HepG2 (cell line): ENCODE data around the gene SRI. TPM values are rescaled to one million over a fixed set of nuclear protein-coding genes. Genes with fewer than 3 reads are reported as not detected.

ENCODE experiments used
- ATAC-seq: fragments of 200-7000 bp; cut with Tn5 transposase; 3 replicates; pipeline ENCODE4 v1.9.1; 2020; ENCODE audit warnings: mild to moderate bottlenecking, moderate library complexity
- BruUV-seq: library from RNA; stranded (reverse); fragments of 400-500 nt; replicated peaks from 2 replicates; lab custom pipeline; 2021; lab: Mats Ljungman, UMichigan
- CTCF ChIA-PET: fragments of 300-600 bp; formaldehyde crosslinking; extraction: SDS; loops from one replicate; lab custom pipeline; 2021; ENCODE audit warnings: low total read pairs, inconsistent platforms, low intra/inter-chr PET ratio; lab: Yijun Ruan, JAX
- POLR2A ChIA-PET: fragments of 350-600 bp; sonication (Branson Sonifier 250); formaldehyde crosslinking; loops from one replicate; lab custom pipeline; 2020; ENCODE audit warnings: antibody characterized with exemption, inconsistent platforms; lab: Yijun Ruan, JAX
- DNase-seq: peaks from one replicate; pipeline ENCODE4 v3.0.0-alpha.2; 2015; ENCODE audit warnings: low spot score
- FAIRE-seq: peaks from 3 replicates; lab custom pipeline; 2011; peaks lifted over from hg19 to GRCh38; lab: Jason Lieb, UNC
- H2AFZ ChIP-seq: one replicate; pipeline ENCODE4 v1.6.1; 2011; ENCODE audit warnings: low read length, inconsistent platforms
- H3K27ac ChIP-seq: fragments of 300-600 bp; 3 replicates; pipeline ENCODE4 v1.8.0; 2011; ENCODE audit warnings: mixed run types, mild to moderate bottlenecking, mixed read lengths, low read length, inconsistent platforms; ENCODE audit not compliant: insufficient read depth; ENCODE audit errors: extremely low read length
- H3K27me3 ChIP-seq, 2 experiments: fragments of 200-600 bp in 1 of 2; 2 replicates in 1 of 2; 3 replicates in 1 of 2; pipeline versions ENCODE4 v1.6.0 to v1.8.0; 2011; ENCODE audit warnings: low read length in 2 of 2, mild to moderate bottlenecking in 2 of 2, moderate library complexity in 2 of 2, inconsistent platforms in 1 of 2; ENCODE audit not compliant: insufficient read depth in 2 of 2, control insufficient read depth in 1 of 2
- H3K36me3 ChIP-seq, 2 experiments: fragments of 200-600 bp in 1 of 2; replicated peaks in 1 of 2; 2 replicates in 1 of 2; 3 replicates in 1 of 2; pipeline versions ENCODE4 v1.5.1 to v1.8.0; 2011; ENCODE audit warnings: low read length in 2 of 2, inconsistent platforms in 1 of 2; ENCODE audit not compliant: insufficient read depth in 2 of 2, control insufficient read depth in 1 of 2
- H3K4me1 ChIP-seq: 2 replicates; pipeline ENCODE4 v1.5.1; 2012; ENCODE audit warnings: low read length, inconsistent platforms; ENCODE audit not compliant: insufficient read depth
- H3K4me2 ChIP-seq: 2 replicates; pipeline ENCODE4 v1.6.0; 2011; ENCODE audit warnings: low read depth, low read length, inconsistent platforms
- H3K4me3 ChIP-seq, 3 experiments: fragments of 200-600 bp in 1 of 3; sonication (generic), shearing (Covaris generic) in 1 of 3; replicated peaks in 1 of 3; 2 replicates each; pipeline ENCODE4 v1.5.1; 2011 to 2016; ENCODE audit warnings: low read length in 3 of 3, inconsistent platforms in 2 of 3, low read depth in 2 of 3, mild to moderate bottlenecking in 2 of 3, control low read depth in 1 of 3, mixed read lengths in 1 of 3; ENCODE audit not compliant: insufficient read depth in 1 of 3
- H3K79me2 ChIP-seq: one replicate; pipeline ENCODE4 v1.6.1; 2011; ENCODE audit warnings: low read length, inconsistent platforms; ENCODE audit not compliant: insufficient read depth
- H3K9ac ChIP-seq: 2 replicates; pipeline ENCODE4 v1.6.0; 2011; ENCODE audit warnings: mild to moderate bottlenecking, low read depth, low read length, inconsistent platforms; ENCODE audit not compliant: insufficient read depth
- H3K9me3 ChIP-seq: 2 replicates; pipeline ENCODE4 v1.5.1; 2012; ENCODE audit warnings: mild to moderate bottlenecking, low read length
- H4K20me1 ChIP-seq: 2 replicates; pipeline ENCODE4 v1.6.0; 2011; ENCODE audit warnings: inconsistent platforms, mild to moderate bottlenecking, low read length, moderate library complexity; ENCODE audit not compliant: insufficient read depth
- HMG20A ChIP-seq: IDR thresholded peaks from 2 replicates; pipeline ENCODE4 v1.6.1; 2016; ENCODE audit warnings: borderline replicate concordance
- MEIS1 ChIP-seq: sonication (generic); formaldehyde crosslinking; IDR thresholded peaks from 2 replicates; pipeline ENCODE4 v1.9.0; 2021; ENCODE audit warnings: mild to moderate bottlenecking, missing genetic modification reagents, moderate library complexity, borderline replicate concordance
- NR2C2 ChIP-seq: sonication (generic); formaldehyde crosslinking; IDR thresholded peaks from 2 replicates; pipeline ENCODE4 v1.4.0; 2020; ENCODE audit warnings: missing genetic modification reagents, mild to moderate bottlenecking, moderate library complexity, borderline replicate concordance
- ZFP90 ChIP-seq: sonication (generic); formaldehyde crosslinking; IDR thresholded peaks from 2 replicates; pipeline ENCODE4 v1.8.0; 2022; ENCODE audit warnings: missing genetic modification reagents, mild to moderate bottlenecking, inconsistent platforms, borderline replicate concordance
- ZNF260 ChIP-seq: sonication (generic); formaldehyde crosslinking; IDR thresholded peaks from 2 replicates; pipeline ENCODE4 v1.4.0; 2020; ENCODE audit warnings: missing genetic modification reagents, low read depth, mild to moderate bottlenecking, borderline replicate concordance
- ZNF264 ChIP-seq: sonication (generic); formaldehyde crosslinking; IDR thresholded peaks from 2 replicates; pipeline ENCODE4 v1.4.0; 2020; ENCODE audit warnings: missing genetic modification reagents
- ZNF569 ChIP-seq: sonication (generic); formaldehyde crosslinking; IDR thresholded peaks from 2 replicates; pipeline ENCODE4 v1.5.0; 2020; ENCODE audit warnings: mild to moderate bottlenecking, missing genetic modification reagents, moderate library complexity, borderline replicate concordance
- ZNF615 ChIP-seq: sonication (generic); formaldehyde crosslinking; IDR thresholded peaks from 2 replicates; pipeline ENCODE4 v1.5.0; 2020; ENCODE audit warnings: mild to moderate bottlenecking, missing genetic modification reagents, borderline replicate concordance
- WGBS: methylation state at CpG from one replicate; pipeline ENCODE4 v1.1.6; 2017; ENCODE audit warnings: low lambda C conversion rate; 5-methylcytosine and 5-hydroxymethylcytosine counted together
- in situ Hi-C: cut with HindIII; loops from 2 replicates; pipeline ENCODE4 v1.10.0; 2017; ENCODE audit warnings: low pct_unique_long_range_greater_than_20kb; ENCODE audit not compliant: extremely low pct_ligation_motif_present
- intact Hi-C: fragments of 100-400 bp; cut with micrococcal nuclease; formaldehyde crosslinking; loops from one replicate; pipeline ENCODE4 v1.10.0; 2022; ENCODE audit not compliant: unreplicated experiment
- polyA plus RNA-seq, 8 experiments: library from polyadenylated mRNA; depleted of rRNA in 3 of 8; stranded (reverse) in 7 of 8; unstranded in 1 of 8; fragments of >200 nt; fragmentation: Illumina TruSeq in 4 of 8; extraction: Trizol in 4 of 8; gene quantifications; 2 replicates each; pipeline versions ENCODE4 v1.2.1 to v1.2.3, GENCODE V29; 2011 to 2016; ENCODE audit warnings: low read depth in 4 of 8, missing spikeins in 1 of 8, mixed read lengths in 1 of 8; ENCODE audit not compliant: insufficient read depth in 1 of 8
- total RNA-seq, 5 experiments: library from RNA; depleted of rRNA; stranded (reverse); fragments of >200 nt; fragmentation: Illumina TruSeq; extraction: Trizol; gene quantifications; 2 replicates each; pipeline ENCODE4 v1.2.3, GENCODE V29; 2016; ENCODE audit warnings: low read depth in 1 of 5
- TF ChIP-seq, protein P1 (sequence below): sonication (generic); formaldehyde crosslinking; conservative IDR thresholded peaks from 2 replicates; pipeline ENCODE4 v1.4.0; 2020; ENCODE audit warnings: missing genetic modification reagents
- TF ChIP-seq, protein P2 (sequence below): sonication (generic); formaldehyde crosslinking; IDR thresholded peaks from 2 replicates; pipeline ENCODE4 v1.4.0; 2020; ENCODE audit warnings: missing genetic modification reagents, low read depth, mild to moderate bottlenecking, borderline replicate concordance
- TF ChIP-seq, protein P3 (sequence below): sonication (generic); formaldehyde crosslinking; IDR thresholded peaks from 2 replicates; pipeline ENCODE4 v1.5.0; 2020; ENCODE audit warnings: mild to moderate bottlenecking, missing genetic modification reagents, borderline replicate concordance

Gene SRI
- total and polyA plus RNA-seq, 2 of the 13 experiments (the other 11 are each of a cell fraction or from before 2014, with no cell fraction given) = 0.33 TPM; not detected in 1

DNA sequence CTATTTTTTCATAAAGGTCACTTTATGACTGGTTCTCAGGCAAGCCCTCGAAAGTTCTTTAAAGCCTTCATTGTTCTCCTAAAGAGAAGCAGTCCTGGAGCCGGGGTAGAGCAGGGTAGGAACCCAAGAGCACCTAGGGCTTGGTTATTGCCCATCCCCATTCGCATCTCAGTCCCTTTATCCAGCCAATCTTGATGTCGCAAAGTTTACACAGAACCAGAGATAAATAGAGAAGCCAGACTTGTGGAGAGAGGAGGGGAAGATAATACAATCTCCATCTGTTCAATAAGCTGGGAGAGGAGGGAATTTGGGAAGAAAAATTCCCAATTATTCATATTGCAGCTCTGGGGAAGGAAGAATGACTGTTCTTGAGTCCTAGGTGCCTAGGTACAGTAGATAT, 6.4 kb upstream of the SRI start (continued):
- TF ChIP-seq NR2C2 (CRISPR knock-in tag) (no peak), HMG20A (CRISPR knock-in tag) (peak; percentile 35; the same call in 1 of the 2 replicates), ZNF264 (CRISPR knock-in tag) (no peak), ZNF260 (CRISPR knock-in tag) (no peak)
- TF ChIP-seq, protein P1, sequence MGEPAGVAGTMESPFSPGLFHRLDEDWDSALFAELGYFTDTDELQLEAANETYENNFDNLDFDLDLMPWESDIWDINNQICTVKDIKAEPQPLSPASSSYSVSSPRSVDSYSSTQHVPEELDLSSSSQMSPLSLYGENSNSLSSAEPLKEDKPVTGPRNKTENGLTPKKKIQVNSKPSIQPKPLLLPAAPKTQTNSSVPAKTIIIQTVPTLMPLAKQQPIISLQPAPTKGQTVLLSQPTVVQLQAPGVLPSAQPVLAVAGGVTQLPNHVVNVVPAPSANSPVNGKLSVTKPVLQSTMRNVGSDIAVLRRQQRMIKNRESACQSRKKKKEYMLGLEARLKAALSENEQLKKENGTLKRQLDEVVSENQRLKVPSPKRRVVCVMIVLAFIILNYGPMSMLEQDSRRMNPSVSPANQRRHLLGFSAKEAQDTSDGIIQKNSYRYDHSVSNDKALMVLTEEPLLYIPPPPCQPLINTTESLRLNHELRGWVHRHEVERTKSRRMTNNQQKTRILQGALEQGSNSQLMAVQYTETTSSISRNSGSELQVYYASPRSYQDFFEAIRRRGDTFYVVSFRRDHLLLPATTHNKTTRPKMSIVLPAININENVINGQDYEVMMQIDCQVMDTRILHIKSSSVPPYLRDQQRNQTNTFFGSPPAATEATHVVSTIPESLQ (CRISPR knock-in tag) = no peak
- TF ChIP-seq, protein P2, sequence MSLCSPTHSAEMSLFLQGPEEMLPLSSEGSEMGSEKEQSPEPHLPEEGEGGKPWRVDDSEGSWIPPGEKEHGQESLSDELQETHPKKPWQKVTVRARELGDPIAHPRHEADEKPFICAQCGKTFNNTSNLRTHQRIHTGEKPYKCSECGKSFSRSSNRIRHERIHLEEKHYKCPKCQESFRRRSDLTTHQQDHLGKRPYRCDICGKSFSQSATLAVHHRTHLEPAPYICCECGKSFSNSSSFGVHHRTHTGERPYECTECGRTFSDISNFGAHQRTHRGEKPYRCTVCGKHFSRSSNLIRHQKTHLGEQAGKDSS = no peak

DNA sequence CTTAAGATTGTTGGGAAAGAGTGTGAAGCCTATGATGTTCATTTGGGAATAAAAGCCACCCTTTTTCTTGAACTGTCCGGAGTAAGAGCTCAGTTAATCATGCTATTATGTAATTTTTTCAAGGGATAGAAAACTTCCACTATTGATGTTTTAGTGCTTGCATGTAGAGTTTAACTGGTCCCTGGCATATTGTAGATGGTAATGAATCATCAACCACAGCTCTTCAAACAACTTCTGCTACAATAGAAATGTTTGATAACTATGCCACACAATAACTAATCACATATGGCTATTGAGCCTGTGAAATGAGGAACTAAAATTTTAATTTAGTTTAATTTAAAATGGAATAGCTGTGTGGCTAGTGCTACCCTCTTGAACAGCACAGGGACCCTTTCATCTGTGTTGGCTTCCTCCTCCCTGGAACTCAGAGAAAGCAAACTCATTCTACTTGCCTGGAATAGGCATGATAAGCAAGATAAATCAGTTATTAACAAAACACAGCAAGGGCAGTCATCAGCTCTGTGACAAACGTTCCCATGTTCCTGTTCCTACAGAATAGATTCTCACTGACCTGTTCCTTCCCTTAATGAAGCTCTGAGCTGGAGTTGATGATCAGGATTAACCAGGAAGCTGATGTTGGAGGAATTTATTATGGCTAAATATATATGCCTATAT, 4.9 kb upstream of the SRI start:
- intact Hi-C loops (no loop called here), in situ Hi-C loops (loop anchor here (25.0 kb wide), 1 partner anchor 613 kb away; no protein-coding TSS in a partner anchor)
- POLR2A ChIA-PET = no interaction called here
- no peak for FAIRE-seq
- Histone ChIP-seq H3K36me3 (no peaks in the 10 kb centered on the region), H3K4me3 (no peak overlapping the region), H3K27ac (no peak overlapping the region), H2AFZ (no peak overlapping the region), H4K20me1 (no peaks in the 10 kb centered on the region), H3K9me3 (no peaks in the 10 kb centered on the region), H3K27me3 (peaks cover 0 to 32% of the 10 kb centered on the region in 2 experiments; a peak in 2 of 5 replicates), H3K9ac (no peak overlapping the region), H3K4me2 (no peak overlapping the region), H3K4me1 (peaks cover 21% of the 10 kb centered on the region), H3K79me2 (no peaks in the 10 kb centered on the region)
- DNase-seq = no peak
- WGBS = 22% methylated on average over 2 of the region's 2 CpGs
- BruUV-seq = no TSS peak
- no peak for ATAC-seq
- CTCF ChIA-PET = no interaction called here
- TF ChIP-seq ZNF615 (no peak), MEIS1 (CRISPR knock-in tag) (no peak), ZNF569 (CRISPR knock-in tag) (no peak), ZFP90 (CRISPR knock-in tag) (no peak)
- TF ChIP-seq, protein P3, sequence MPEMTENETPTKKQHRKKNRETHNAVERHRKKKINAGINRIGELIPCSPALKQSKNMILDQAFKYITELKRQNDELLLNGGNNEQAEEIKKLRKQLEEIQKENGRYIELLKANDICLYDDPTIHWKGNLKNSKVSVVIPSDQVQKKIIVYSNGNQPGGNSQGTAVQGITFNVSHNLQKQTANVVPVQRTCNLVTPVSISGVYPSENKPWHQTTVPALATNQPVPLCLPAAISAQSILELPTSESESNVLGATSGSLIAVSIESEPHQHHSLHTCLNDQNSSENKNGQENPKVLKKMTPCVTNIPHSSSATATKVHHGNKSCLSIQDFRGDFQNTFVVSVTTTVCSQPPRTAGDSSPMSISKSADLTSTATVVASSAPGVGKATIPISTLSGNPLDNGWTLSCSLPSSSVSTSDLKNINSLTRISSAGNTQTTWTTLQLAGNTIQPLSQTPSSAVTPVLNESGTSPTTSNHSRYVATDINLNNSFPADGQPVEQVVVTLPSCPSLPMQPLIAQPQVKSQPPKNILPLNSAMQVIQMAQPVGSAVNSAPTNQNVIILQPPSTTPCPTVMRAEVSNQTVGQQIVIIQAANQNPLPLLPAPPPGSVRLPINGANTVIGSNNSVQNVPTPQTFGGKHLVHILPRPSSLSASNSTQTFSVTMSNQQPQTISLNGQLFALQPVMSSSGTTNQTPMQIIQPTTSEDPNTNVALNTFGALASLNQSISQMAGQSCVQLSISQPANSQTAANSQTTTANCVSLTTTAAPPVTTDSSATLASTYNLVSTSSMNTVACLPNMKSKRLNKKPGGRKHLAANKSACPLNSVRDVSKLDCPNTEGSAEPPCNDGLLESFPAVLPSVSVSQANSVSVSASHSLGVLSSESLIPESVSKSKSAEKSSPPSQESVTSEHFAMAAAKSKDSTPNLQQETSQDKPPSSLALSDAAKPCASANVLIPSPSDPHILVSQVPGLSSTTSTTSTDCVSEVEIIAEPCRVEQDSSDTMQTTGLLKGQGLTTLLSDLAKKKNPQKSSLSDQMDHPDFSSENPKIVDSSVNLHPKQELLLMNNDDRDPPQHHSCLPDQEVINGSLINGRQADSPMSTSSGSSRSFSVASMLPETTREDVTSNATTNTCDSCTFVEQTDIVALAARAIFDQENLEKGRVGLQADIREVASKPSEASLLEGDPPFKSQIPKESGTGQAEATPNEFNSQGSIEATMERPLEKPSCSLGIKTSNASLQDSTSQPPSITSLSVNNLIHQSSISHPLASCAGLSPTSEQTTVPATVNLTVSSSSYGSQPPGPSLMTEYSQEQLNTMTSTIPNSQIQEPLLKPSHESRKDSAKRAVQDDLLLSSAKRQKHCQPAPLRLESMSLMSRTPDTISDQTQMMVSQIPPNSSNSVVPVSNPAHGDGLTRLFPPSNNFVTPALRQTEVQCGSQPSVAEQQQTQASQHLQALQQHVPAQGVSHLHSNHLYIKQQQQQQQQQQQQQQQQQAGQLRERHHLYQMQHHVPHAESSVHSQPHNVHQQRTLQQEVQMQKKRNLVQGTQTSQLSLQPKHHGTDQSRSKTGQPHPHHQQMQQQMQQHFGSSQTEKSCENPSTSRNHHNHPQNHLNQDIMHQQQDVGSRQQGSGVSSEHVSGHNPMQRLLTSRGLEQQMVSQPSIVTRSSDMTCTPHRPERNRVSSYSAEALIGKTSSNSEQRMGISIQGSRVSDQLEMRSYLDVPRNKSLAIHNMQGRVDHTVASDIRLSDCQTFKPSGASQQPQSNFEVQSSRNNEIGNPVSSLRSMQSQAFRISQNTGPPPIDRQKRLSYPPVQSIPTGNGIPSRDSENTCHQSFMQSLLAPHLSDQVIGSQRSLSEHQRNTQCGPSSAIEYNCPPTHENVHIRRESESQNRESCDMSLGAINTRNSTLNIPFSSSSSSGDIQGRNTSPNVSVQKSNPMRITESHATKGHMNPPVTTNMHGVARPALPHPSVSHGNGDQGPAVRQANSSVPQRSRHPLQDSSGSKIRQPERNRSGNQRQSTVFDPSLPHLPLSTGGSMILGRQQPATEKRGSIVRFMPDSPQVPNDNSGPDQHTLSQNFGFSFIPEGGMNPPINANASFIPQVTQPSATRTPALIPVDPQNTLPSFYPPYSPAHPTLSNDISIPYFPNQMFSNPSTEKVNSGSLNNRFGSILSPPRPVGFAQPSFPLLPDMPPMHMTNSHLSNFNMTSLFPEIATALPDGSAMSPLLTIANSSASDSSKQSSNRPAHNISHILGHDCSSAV (CRISPR knock-in tag) = no peak
